Caco-2 (cell line): ENCODE results near the gene GIT2. TPM values are rescaled to one million over a fixed set of nuclear protein-coding genes. Genes with fewer than 3 reads are reported as not detected.

Experiments used
- BruUV-seq: library from RNA; stranded (reverse); fragments of 400-500 nt; replicated peaks from 2 replicates; lab custom pipeline; 2021; lab: Mats Ljungman, UMichigan
- CTCF ChIA-PET: fragments of 300-600 bp; sonication (Branson Sonifier 250); formaldehyde crosslinking; loops from one replicate; lab custom pipeline; 2022; ENCODE audit warnings: antibody characterized with exemption; lab: Charles Lee
- POLR2A ChIA-PET: fragments of 300-600 bp; sonication (Branson Sonifier 250); formaldehyde crosslinking; loops from one replicate; lab custom pipeline; 2022; ENCODE audit warnings: antibody characterized with exemption; lab: Charles Lee
- DNase-seq, 2 experiments: peaks; one replicate each; pipeline versions ENCODE4 v3.0.0 to v3.0.0-alpha.2; 2020 to 2022
- H3K27me3 ChIP-seq: replicated peaks from 2 replicates; pipeline ENCODE4 v1.6.0; 2011; ENCODE audit warnings: low read length; ENCODE audit not compliant: control insufficient read depth, insufficient read depth
- H3K36me3 ChIP-seq: 2 replicates; pipeline ENCODE4 v1.5.1; 2011; ENCODE audit warnings: low read length; ENCODE audit not compliant: control insufficient read depth, insufficient read depth
- H3K4me1 ChIP-seq: fragments of 250-450 bp; sonication (Bioruptor Pico); 2 replicates; pipeline ENCODE4 v1.5.1; 2020; ENCODE audit warnings: mild to moderate bottlenecking
- H3K4me3 ChIP-seq: 2 replicates; pipeline ENCODE4 v1.5.1; 2011; ENCODE audit warnings: low read depth, mild to moderate bottlenecking, control low read depth, low read length
- H3K9me3 ChIP-seq: fragments of 250-450 bp; sonication (Bioruptor Pico); 2 replicates; pipeline ENCODE4 v1.5.1; 2020; ENCODE audit warnings: mild to moderate bottlenecking, moderate library complexity
- H3K27ac Mint-ChIP-seq: one replicate; pipeline ENCODE4 v1.8.0; 2022; ENCODE audit warnings: mixed read lengths; ENCODE audit not compliant: unreplicated experiment
- H3K27me3 Mint-ChIP-seq: one replicate; pipeline ENCODE4 v1.8.0; 2022; ENCODE audit warnings: mixed read lengths; ENCODE audit not compliant: insufficient read depth, unreplicated experiment
- H3K36me3 Mint-ChIP-seq: one replicate; pipeline ENCODE4 v1.8.0; 2022; ENCODE audit warnings: mild to moderate bottlenecking, mixed read lengths; ENCODE audit not compliant: insufficient read depth, unreplicated experiment
- H3K4me1 Mint-ChIP-seq: one replicate; pipeline ENCODE4 v1.8.0; 2022; ENCODE audit warnings: low read depth, mixed read lengths; ENCODE audit not compliant: unreplicated experiment
- H3K4me3 Mint-ChIP-seq: one replicate; pipeline ENCODE4 v1.8.0; 2022; ENCODE audit warnings: mild to moderate bottlenecking, moderate library complexity, mixed read lengths; ENCODE audit not compliant: unreplicated experiment
- H3K9me3 Mint-ChIP-seq: one replicate; pipeline ENCODE4 v1.8.0; 2022; ENCODE audit warnings: mixed read lengths; ENCODE audit not compliant: unreplicated experiment
- CTCF ChIP-seq, 2 experiments: fragments of 200-600 bp in 1 of 2; IDR thresholded peaks; 1 replicate in 1 of 2; 2 replicates in 1 of 2; pipeline versions ENCODE4 v1.5.1 to v1.8.0; 2011 to 2022; ENCODE audit warnings: antibody characterized with exemption in 1 of 2, control low read depth in 1 of 2, inconsistent platforms in 1 of 2, low read depth in 1 of 2, low read length in 1 of 2, mild to moderate bottlenecking in 1 of 2, moderate library complexity in 1 of 2; ENCODE audit not compliant: insufficient read depth in 1 of 2, severe bottlenecking in 1 of 2, unreplicated experiment in 1 of 2
- intact Hi-C: fragments of 100-400 bp; cut with micrococcal nuclease; formaldehyde crosslinking; loops from one replicate; pipeline ENCODE4 v1.10.0; 2022; ENCODE audit not compliant: unreplicated experiment
- total RNA-seq: library from RNA; stranded (reverse); gene quantifications from 2 replicates; pipeline ENCODE4 v1.2.3, GENCODE V29; 2022

Gene GIT2
- total RNA-seq, 1 experiment from 2014 or later: 29.3 TPM

- Histone ChIP-seq H3K27me3 (no peaks in the 10 kb centered on the region), H3K9me3 (no peaks in the 10 kb centered on the region), H3K4me3 (no peak overlapping the region), H3K4me1 (no peaks in the 10 kb centered on the region), H3K36me3 (no peaks in the 10 kb centered on the region; the same call in 1 of the 2 replicates)
- Mint-ChIP-seq H3K36me3 (peaks cover 13% of the 10 kb centered on the region), H3K4me3 (no peak overlapping the region), H3K27ac (no peak overlapping the region), H3K27me3 (no peaks in the 10 kb centered on the region), H3K4me1 (no peaks in the 10 kb centered on the region), H3K9me3 (no peaks in the 10 kb centered on the region)
- DNase-seq: no peak
- no TSS peak for BruUV-seq
- ChIA-PET CTCF (no interaction called here), POLR2A (no interaction called here)
- intact Hi-C loops: no loop called here
- no peak for TF ChIP-seq CTCF (IDR thresholded peaks at IDR 0.05; ENCODE audit: insufficient read depth in 1 of 2, low read depth in 1 of 2, low read length in 1 of 2, severe bottlenecking in 1 of 2, unreplicated experiment in 1 of 2)
Observed at GRCh38 chr12:109943811-109944210, 52.4 kb downstream of the GIT2 start.

- H3K4me3 Mint-ChIP-seq: no peak overlapping the region
- intact Hi-C loops: no loop called here
- TF ChIP-seq CTCF (IDR thresholded peaks at IDR 0.05; ENCODE audit: insufficient read depth in 1 of 2, low read depth in 1 of 2, low read length in 1 of 2, severe bottlenecking in 1 of 2, unreplicated experiment in 1 of 2): no peak
- no peak overlapping the region for H3K27ac Mint-ChIP-seq
- Histone ChIP-seq H3K4me3 (no peak overlapping the region), H3K36me3 (no peaks in the 10 kb centered on the region; the same call in 1 of the 2 replicates), H3K9me3 (no peaks in the 10 kb centered on the region), H3K4me1 (no peaks in the 10 kb centered on the region), H3K27me3 (no peaks in the 10 kb centered on the region)
- no peaks in the 10 kb centered on the region for H3K27me3 Mint-ChIP-seq
- ChIA-PET CTCF (no interaction called here), POLR2A (interaction anchor here (0.5 kb wide), 1 partner anchor 491 kb away, joined by 4 read pairs; no protein-coding TSS in a partner anchor)
- peaks cover 25% of the 10 kb centered on the region for H3K36me3 Mint-ChIP-seq
- no peak for DNase-seq
- no TSS peak for BruUV-seq
- no peaks in the 10 kb centered on the region for H3K4me1 Mint-ChIP-seq
- no peaks in the 10 kb centered on the region for H3K9me3 Mint-ChIP-seq
Observed at GRCh38 chr12:109940339-109940923, 55.7 kb downstream of the GIT2 start.

- intact Hi-C loops: no loop called here
- H3K9me3 ChIP-seq: no peaks in the 10 kb centered on the region
- no TSS peak for BruUV-seq
- H3K4me1 Mint-ChIP-seq: no peaks in the 10 kb centered on the region
- DNase-seq: no peak
- H3K9me3 Mint-ChIP-seq: no peaks in the 10 kb centered on the region
- no peak for TF ChIP-seq CTCF (IDR thresholded peaks at IDR 0.05; ENCODE audit: insufficient read depth in 1 of 2, low read depth in 1 of 2, low read length in 1 of 2, severe bottlenecking in 1 of 2, unreplicated experiment in 1 of 2)
- H3K4me3 ChIP-seq: no peak overlapping the region
- no peaks in the 10 kb centered on the region for H3K27me3 ChIP-seq
- no peak overlapping the region for H3K4me3 Mint-ChIP-seq
- H3K27ac Mint-ChIP-seq: no peak overlapping the region
- ChIA-PET CTCF (no interaction called here), POLR2A (no interaction called here)
- no peaks in the 10 kb centered on the region for H3K27me3 Mint-ChIP-seq
- H3K36me3 ChIP-seq: no peaks in the 10 kb centered on the region; the same call in 1 of the 2 replicates
- H3K4me1 ChIP-seq: no peaks in the 10 kb centered on the region
- H3K36me3 Mint-ChIP-seq: peaks cover 26% of the 10 kb centered on the region
Observed at GRCh38 chr12:109939504-109939903, 56.7 kb downstream of the GIT2 start.
